Calu3 (cell line): ENCODE data around the gene SERPINB5. TPM values are rescaled to one million over a fixed set of nuclear protein-coding genes. Genes with fewer than 3 reads are reported as not detected.

Source experiments
- BruUV-seq: library from RNA; stranded (reverse); fragments of 400-500 nt; replicated peaks from 2 replicates; lab custom pipeline; 2021; lab: Mats Ljungman, UMichigan
- CTCF ChIA-PET: fragments of 300-600 bp; sonication (Branson Sonifier 250); formaldehyde crosslinking; loops from one replicate; lab custom pipeline; 2022; ENCODE audit warnings: antibody characterized with exemption; lab: Charles Lee
- DNase-seq: peaks from one replicate; pipeline ENCODE4 v3.0.0; 2022
- H3K27ac Mint-ChIP-seq: one replicate; pipeline ENCODE4 v1.8.0; 2022; ENCODE audit warnings: mixed read lengths; ENCODE audit not compliant: unreplicated experiment
- H3K27me3 Mint-ChIP-seq: one replicate; pipeline ENCODE4 v1.8.0; 2022; ENCODE audit warnings: mixed read lengths; ENCODE audit not compliant: unreplicated experiment
- H3K36me3 Mint-ChIP-seq: one replicate; pipeline ENCODE4 v1.8.0; 2022; ENCODE audit warnings: mild to moderate bottlenecking, moderate library complexity, mixed read lengths; ENCODE audit not compliant: insufficient read depth, unreplicated experiment
- H3K4me1 Mint-ChIP-seq: one replicate; pipeline ENCODE4 v1.8.0; 2022; ENCODE audit warnings: mild to moderate bottlenecking, low read depth, mixed read lengths; ENCODE audit not compliant: unreplicated experiment
- H3K4me3 Mint-ChIP-seq: one replicate; pipeline ENCODE4 v1.8.0; 2022; ENCODE audit warnings: mild to moderate bottlenecking, low read depth, moderate library complexity, mixed read lengths; ENCODE audit not compliant: unreplicated experiment
- H3K9me3 Mint-ChIP-seq: one replicate; pipeline ENCODE4 v1.8.0; 2022; ENCODE audit warnings: low read depth, mixed read lengths; ENCODE audit not compliant: unreplicated experiment
- CTCF ChIP-seq: fragments of 200-600 bp; IDR thresholded peaks from one replicate; pipeline ENCODE4 v1.8.0; 2022; ENCODE audit warnings: antibody characterized with exemption; ENCODE audit not compliant: unreplicated experiment
- intact Hi-C: fragments of 100-400 bp; cut with micrococcal nuclease; formaldehyde crosslinking; loops from one replicate; pipeline ENCODE4 v1.10.0; 2022; ENCODE audit not compliant: unreplicated experiment
- total RNA-seq: library from RNA; stranded (reverse); gene quantifications from 2 replicates; pipeline ENCODE4 v1.2.3, GENCODE V29; 2022

The SERPINB5 gene
- total RNA-seq, 1 experiment from 2014 or later: 34.0 TPM

DNA sequence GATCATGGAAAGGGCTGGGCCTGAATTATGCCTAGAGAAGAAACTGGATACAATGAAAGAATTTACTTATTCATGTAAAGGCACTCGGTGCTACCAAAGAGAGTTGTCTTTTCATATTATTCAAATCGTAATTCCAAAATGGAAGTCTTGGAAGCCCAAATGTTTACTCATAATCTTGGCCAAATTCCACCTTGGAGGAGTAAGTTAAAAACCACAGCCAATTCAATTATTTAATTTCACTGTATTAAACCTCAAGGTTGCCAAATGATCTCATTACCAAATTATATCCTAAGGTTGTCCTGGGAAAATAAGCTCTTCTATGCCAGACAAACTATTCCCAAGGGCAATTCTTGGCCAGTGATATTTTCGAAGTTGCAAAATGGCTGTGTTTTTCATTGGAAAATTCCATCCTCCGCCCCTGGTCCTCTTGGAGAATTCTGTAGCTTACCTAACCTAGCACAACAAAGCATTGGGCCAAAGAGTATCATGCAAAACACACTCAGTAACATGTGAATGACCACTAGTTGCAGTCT lies 43.4 kb upstream of the SERPINB5 start:
- CTCF ChIA-PET: no interaction called here
- intact Hi-C loops: no loop called here
- H3K36me3 Mint-ChIP-seq: no peaks in the 10 kb centered on the region
- no peak overlapping the region for H3K4me3 Mint-ChIP-seq
- H3K9me3 Mint-ChIP-seq: no peaks in the 10 kb centered on the region
- no TSS peak for BruUV-seq
- no peaks in the 10 kb centered on the region for H3K27me3 Mint-ChIP-seq
- no peak for TF ChIP-seq CTCF
- no peak overlapping the region for H3K27ac Mint-ChIP-seq
- DNase-seq: no peak
- no peaks in the 10 kb centered on the region for H3K4me1 Mint-ChIP-seq

DNA sequence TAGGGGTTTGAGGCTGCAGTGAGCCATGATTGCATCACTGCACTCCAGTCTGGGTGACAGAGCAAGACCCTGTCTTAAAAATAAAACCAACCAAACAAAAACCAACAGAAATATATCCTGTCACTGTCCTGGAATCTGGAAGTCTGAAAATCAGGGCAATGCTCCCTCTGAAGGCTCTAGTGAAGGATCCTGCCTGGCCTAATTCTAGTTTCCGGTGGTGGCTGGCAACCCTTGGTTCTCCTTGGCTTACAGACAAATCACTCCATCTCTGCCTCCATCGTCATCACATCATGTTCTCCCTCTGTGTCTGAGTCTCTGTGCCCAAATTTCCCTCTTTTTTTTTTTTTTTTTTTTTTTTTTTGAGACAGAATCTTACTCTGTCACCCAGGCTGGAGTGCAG lies 38.6 kb upstream of the SERPINB5 start:
- Mint-ChIP-seq H3K4me3 (no peak overlapping the region), H3K36me3 (no peaks in the 10 kb centered on the region), H3K27me3 (no peaks in the 10 kb centered on the region), H3K4me1 (no peaks in the 10 kb centered on the region), H3K27ac (no peak overlapping the region), H3K9me3 (no peaks in the 10 kb centered on the region)
- DNase-seq: no peak
- BruUV-seq: no TSS peak
- no peak for TF ChIP-seq CTCF
- CTCF ChIA-PET: interaction anchor here (0.5 to 1.6 kb wide), 3 partner anchors 11 to 76 kb away, joined by 3 to 22 read pairs (median 6); no protein-coding TSS in a partner anchor
- intact Hi-C loops: loop anchor here (2.0 to 5.0 kb wide), 3 partner anchors 71 to 419 kb away; partner anchors contain the start of gene KDSR

DNA sequence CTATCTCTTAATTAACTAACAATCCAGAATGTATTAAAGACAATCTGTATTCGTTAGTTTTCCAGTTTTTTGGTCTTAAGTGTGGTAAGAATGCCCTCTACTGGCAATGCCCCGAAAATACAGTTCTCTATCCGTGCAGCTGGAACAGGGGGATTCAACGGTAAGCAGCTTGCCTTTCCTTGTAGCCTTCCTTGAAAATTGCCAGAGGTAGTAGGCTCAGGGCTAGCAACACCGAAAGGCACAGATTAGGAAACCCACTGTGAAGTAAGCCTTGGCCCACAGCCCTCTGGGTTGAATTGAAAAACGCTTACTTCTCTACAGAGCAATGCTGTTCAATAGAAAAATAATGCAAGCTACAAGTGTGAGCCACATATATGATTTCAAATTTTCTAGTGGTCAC lies 37.4 kb upstream of the SERPINB5 start:
- Mint-ChIP-seq H3K9me3 (no peaks in the 10 kb centered on the region), H3K27ac (no peak overlapping the region), H3K4me3 (no peak overlapping the region), H3K36me3 (no peaks in the 10 kb centered on the region), H3K4me1 (no peaks in the 10 kb centered on the region), H3K27me3 (no peaks in the 10 kb centered on the region)
- CTCF ChIA-PET: interaction anchor here (0.7 to 1.7 kb wide), 10 partner anchors 12 to 724 kb away, joined by 3 to 22 read pairs (median 5); partner anchors contain the start of genes PHLPP1, SERPINB5 and VPS4B
- no TSS peak for BruUV-seq
- intact Hi-C loops: loop anchor here (1.0 to 5.0 kb wide), 4 partner anchors 72 to 421 kb away; partner anchors contain the start of gene KDSR
- peak; percentile 51 for DNase-seq
- TF ChIP-seq CTCF: peak; percentile 86

DNA sequence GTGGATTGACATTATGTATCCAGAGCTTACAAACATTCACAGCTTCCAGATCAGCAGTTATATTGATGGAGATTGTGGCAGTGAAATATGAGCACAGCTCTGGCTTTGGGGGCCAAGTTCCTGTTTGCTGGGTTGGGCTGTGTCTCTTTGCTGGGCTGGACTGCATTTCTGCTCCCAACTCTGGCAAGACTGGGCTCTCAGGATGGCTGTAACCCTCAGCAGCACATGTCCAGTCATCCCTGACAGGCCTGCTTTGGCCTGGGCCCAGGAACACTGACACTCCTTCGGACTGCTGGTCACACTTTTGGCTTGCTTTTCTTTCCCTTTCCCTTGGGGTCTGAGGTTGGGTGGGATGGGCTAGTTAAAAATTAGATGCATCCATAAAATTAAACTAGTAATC lies 36.5 kb upstream of the SERPINB5 start:
- no peak for TF ChIP-seq CTCF
- H3K27me3 Mint-ChIP-seq: no peaks in the 10 kb centered on the region
- no peaks in the 10 kb centered on the region for H3K4me1 Mint-ChIP-seq
- intact Hi-C loops: no loop called here
- H3K36me3 Mint-ChIP-seq: no peaks in the 10 kb centered on the region
- no peak overlapping the region for H3K4me3 Mint-ChIP-seq
- no peaks in the 10 kb centered on the region for H3K9me3 Mint-ChIP-seq
- DNase-seq: no peak
- CTCF ChIA-PET: interaction anchor here (0.9 to 1.7 kb wide), 5 partner anchors 14 to 424 kb away, joined by 3 to 8 read pairs (median 3); partner anchors contain the start of gene SERPINB5
- H3K27ac Mint-ChIP-seq: no peak overlapping the region
- no TSS peak for BruUV-seq
